GM18511 (cell line): Measurements from ENCODE around the gene ZNF107.
"Not testable (repeated sequence)": the region's sequence is repeated elsewhere in the genome, so short reads cannot be mapped to it uniquely, and the experiment has no call there.

ENCODE experiments used
- ATAC-seq: cut with Tn5 transposase; IDR thresholded peaks from one replicate; pipeline ENCODE4 v1.9.1; 2021; ENCODE audit warnings: mild to moderate bottlenecking, moderate library complexity; ENCODE audit not compliant: unreplicated experiment

ZNF107 gene

DNA sequence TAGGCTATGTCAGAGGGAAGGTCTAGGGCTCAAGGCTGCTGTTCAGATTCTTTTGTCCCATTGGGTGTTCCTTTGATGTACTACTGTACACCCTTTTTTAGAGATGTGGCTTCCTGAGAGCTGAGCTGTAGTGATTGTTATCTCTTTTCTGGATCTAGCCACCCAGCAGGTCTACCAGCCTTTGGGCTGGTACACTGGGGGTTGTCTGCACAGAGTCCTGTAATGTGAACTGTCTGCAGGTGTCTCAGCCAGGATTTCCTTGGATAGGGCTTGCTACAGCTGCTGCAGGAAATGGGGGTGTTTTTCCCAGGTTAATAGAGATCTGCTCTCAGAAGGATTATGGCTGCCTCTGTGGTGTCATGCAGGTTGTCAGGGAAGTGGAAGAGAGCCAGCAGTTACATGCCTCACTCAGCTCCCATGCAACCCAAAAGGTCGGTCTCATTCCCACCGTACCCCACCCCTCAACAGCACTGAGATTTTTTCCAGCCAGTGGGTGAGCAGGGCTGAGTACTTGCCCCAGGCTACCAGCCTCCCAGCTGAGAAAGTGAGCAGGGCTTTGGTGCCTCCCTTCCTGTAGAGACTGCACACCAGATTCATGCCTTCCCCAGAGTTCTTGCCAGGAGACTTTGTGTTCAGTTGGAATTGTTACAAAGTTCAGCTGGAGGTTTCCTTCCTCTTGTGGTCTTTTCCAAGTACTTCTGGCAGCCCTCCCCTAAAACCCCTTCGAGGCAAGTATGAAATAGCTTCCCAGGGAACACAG is 63.3 kb downstream of the ZNF107 start:
- no peak for ATAC-seq

DNA sequence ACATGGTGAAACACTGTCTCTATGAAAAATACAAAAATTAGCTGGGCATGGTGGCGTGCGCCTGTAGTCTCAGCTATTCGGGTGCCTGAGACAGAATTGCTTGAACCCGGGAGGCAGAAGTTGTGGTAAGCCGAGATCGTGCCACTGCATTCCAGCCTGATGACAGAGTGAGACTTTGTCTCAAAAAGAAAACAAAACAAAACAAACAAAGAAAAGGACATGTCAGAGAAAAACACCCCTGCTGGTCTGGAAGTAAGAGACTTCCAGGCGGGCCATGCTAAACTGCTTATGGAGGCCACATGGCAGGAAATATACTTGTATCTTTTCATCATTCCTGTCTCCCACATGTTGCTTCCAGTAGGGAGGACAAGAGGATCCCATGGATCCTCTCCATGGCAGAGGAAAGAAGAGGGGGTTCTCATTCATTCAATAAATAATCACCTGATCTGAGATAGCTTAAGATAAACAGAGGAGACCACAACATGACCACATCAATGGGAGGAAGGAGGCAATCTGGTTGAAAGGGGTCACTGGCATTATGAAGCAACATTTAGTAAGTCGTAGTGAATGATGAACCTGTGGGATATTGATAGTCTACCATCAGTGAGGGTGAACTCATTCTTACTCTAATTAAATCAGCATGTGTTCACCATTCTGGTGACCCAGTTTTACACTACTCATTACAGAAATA is 67.8 kb downstream of the ZNF107 start:
- ATAC-seq, result no peak

DNA sequence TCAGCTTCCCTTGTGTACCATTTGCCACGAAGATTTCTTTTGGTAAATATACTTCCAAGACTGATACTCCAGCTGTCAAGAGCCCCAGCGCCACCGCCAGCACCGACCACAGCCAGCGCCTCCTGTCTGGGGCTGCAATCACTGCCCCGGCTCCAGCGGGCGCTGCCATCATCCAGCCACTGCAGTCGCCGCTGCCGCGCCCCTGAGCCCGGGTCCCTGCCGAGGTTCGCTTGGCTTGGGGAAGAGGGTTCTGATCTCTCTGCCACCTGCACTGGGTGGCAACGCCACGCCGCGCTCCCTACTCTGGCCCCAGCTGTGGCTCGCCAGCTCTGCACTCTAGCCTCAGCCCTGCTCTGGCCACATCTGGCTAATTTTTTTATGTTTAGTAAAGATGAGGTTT is 70.6 kb downstream of the ZNF107 start:
- no peak for ATAC-seq

DNA sequence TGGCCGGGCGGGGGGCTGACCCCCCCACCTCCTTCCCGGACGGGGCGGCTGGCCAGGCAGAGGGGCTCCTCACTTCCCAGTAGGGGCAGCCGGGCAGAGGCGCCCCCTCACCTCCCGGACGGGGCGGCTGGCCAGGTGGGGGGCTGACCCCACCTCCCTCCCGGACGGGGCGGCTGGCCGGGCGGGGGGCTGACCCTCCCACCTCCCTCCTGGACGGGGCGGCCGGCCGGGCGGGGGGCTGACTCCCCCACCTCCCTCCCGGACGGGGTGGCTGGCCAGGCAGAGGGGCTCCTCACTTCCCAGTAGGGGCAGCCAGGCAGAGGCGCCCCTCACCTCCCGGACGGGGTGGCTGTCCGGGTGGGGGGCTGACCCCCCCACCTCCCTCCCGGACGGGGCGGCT is 72.5 kb downstream of the ZNF107 start:
- ATAC-seq, result not testable (repeated sequence)

DNA sequence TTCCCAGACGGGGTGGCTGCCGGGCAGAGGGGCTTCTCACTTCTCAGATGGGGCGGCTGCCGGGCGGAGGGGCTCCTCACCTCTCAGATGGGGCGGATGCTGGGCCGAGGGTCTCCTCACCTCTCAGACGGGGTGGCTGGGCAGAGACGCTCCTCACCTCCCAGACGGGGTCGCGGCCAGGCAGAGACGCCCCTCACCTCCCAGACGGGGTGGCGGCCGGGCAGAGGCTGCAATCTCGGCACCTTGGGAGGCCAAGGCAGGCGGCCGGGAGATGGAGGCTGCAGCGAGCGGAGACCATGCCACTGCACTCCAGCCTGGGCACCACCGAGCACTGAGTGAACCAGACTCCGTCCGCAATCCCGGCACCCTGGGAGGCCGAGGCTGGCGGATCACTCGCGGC is 73.0 kb downstream of the ZNF107 start:
- ATAC-seq, result not testable (repeated sequence)

DNA sequence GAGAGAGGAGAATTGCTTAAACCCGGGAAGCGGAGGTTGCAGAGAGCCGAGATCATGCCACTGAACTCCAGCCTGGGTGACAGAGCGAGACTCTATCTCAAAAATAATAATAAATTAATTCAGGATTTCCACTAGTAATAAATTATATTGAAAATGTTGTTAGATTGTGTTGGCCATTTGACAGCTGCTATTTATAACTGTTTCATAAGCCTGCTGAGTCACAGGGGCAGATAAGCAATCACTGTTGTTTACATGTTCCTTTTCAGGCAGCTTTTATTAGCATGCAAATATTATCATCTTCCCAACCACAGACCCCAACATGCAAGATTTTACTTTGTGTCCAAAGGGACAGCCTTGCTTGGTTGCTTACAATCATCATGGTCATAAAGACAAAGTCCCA is 78.7 kb downstream of the ZNF107 start:
- no peak for ATAC-seq

DNA sequence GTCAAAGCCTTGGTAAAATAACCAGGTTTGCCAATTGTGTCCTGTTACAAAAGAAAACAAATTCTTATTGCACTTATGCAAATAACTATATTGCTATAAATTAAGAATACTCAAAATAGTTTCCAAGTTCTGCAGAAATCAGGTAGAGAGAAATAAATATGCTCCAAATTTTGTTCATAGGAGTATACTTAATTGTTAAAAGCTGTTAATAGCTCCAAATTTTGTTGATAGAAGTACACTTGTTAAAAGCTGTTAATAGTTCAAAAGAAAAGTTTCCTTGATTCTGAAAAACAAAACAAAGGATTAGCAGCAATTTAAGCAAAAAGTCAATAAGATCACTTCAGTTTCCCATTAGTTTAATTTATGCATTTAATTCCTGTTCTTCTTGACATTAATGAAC is 81.9 kb downstream of the ZNF107 start:
- no peak for ATAC-seq

DNA sequence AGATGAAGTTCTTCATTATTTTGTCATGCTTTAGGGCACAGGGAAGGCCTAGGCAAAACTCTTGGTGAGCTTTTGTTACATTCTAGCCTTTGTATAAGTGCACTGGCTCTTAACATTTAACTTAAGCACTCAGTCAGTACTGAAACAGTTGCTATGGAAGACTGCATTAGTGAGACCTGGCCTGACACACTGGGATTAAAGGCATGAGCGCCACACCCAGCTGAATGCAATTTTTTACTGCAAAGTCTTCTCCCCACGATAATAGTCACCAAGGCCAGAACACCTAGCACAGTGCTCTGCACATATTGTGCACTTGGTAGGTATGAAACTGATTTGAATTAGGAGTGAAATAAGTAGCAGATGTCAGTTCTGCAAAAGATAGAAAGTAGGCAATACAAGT is 87.1 kb downstream of the ZNF107 start:
- no peak for ATAC-seq

DNA sequence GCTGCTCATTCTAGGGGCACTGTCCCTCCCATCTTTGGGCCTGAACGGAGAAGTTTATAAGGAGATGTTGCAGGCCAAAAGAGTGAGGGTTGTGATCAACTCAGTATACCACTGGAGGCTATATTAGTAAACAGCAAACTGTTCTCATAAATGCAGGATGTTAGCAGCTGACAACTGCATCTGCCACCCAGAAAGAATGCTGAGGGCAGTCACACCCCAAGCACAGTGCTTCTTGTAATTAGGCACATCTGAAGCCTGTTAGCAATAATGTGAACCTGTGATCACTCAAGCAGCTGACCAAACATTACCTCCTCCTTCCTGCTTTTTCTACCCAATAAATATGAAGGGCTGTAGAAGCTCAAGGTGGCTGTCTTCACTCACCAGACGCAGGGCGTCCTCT is 89.9 kb downstream of the ZNF107 start:
- no peak for ATAC-seq

DNA sequence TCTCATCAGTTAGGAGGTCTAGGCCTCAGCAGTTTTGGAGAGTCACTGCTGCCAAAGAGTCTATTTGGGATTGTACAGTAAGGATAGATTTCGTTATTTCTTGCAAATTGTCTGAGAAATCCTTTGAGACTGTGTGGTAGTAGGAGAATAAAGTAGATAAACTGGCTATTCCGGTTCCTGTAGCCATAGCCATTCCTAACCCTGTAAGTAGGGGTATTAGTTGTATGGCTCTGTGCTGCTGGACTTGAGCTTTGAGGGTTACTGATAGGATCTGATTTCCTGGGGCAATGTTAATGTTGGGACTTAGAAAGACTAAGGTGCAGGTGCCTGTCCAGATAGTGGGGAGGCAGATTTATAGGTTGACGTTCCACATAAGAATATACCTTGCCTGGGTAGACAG is 92.2 kb downstream of the ZNF107 start:
- ATAC-seq, result no peak
